ENCODE results near the gene TRMT112.

Gene TRMT112

DNA sequence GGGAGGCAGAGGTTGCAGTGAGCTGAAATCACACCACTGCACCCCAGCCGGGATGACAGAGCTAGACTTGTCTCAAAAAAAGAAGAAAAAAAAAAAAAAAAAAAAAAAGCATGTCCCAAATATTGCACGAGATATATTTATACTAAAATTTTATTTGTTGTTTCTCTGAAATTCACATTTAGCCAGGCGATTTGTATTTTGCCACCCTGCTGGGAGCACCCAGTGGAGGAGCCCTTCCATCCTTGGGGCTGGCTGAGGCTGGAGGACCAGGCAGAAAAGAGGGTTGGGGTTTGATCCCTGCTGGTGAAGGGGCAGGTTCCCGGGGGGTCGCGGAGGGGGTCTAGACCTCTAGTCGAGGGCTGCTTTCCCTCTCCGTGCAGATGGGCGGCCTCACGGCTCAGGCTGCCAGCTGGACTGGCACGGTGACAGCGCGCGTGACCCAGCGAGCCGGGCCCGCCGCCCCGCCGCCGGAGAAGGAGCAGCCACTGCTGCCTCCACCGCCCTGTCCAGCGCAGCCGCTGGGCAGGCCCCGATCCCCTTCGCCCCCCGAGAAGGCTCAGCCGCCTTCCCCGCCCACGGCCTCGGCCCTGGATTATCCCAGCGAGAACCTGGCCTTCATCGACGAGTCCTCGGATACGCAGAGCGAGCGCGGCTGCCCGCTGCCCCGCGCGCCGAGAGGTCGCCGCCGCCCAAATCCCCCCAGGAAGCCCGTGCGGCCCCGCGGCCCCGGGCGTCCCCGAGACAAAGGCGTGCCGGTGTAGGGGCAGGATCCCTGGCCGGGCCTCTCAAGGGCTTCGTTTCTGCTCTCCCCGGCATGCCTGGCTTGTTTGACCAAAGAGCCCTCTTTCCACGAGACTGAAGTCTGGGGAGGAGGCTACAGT is 18.2 kb downstream of the TRMT112 start:
- Histone ChIP-seq H3K4me3 (ENCODE audit: insufficient read length, low read depth) (peak overlapping the region; percentile 31), H3K9me3 (ENCODE audit: insufficient read depth, low read length) (no peaks in the 10 kb centered on the region), H3K9ac (ENCODE audit: insufficient read length, low read depth) (peak overlapping the region; percentile 76), H3K36me3 (ENCODE audit: insufficient read depth, insufficient read length, low read length) (no peaks in the 10 kb centered on the region), H3K27me3 (ENCODE audit: insufficient read depth, insufficient read length) (peaks cover 75% of the 10 kb centered on the region), H3K4me1 (ENCODE audit: insufficient read depth, insufficient read length) (peaks cover 17% of the 10 kb centered on the region)
- no peak for DNase-seq (ENCODE audit: low read depth, low spot score)
- TF ChIP-seq YY1 (IDR thresholded peaks at IDR 0.05; ENCODE audit: insufficient read depth, insufficient read length) (no peak), ZNF274 (IDR thresholded peaks at IDR 0.05; ENCODE audit: low read depth, low read length) (no peak), SUZ12 (IDR thresholded peaks at IDR 0.05; ENCODE audit: extremely low read depth, insufficient read depth, insufficient read length) (peak; percentile 38)

GRCh38 chr11:64297699-64298358 is 19.5 kb downstream of the TRMT112 start:
- no peak for DNase-seq (ENCODE audit: low read depth, low spot score)

GRCh38 chr11:64296830-64297698 is 20.3 kb downstream of the TRMT112 start:
- no peaks in the 10 kb centered on the region for H3K36me3 ChIP-seq (ENCODE audit: insufficient read depth, insufficient read length, low read length)
- no peak overlapping the region for H3K4me3 ChIP-seq (ENCODE audit: insufficient read length, low read depth)
- H3K4me1 ChIP-seq (ENCODE audit: insufficient read depth, insufficient read length), result peaks cover 14% of the 10 kb centered on the region
- no peaks in the 10 kb centered on the region for H3K9me3 ChIP-seq (ENCODE audit: insufficient read depth, low read length)
- TF ChIP-seq SUZ12 (IDR thresholded peaks at IDR 0.05; ENCODE audit: extremely low read depth, insufficient read depth, insufficient read length), result no peak
- TF ChIP-seq YY1 (IDR thresholded peaks at IDR 0.05; ENCODE audit: insufficient read depth, insufficient read length), result no peak
- TF ChIP-seq ZNF274 (IDR thresholded peaks at IDR 0.05; ENCODE audit: low read depth, low read length), result no peak
- H3K27me3 ChIP-seq (ENCODE audit: insufficient read depth, insufficient read length), result peaks cover 96% of the 10 kb centered on the region
- DNase-seq (ENCODE audit: low read depth, low spot score), result no peak
- no peak overlapping the region for H3K9ac ChIP-seq (ENCODE audit: insufficient read length, low read depth)

More at GRCh38 chr11:64297699-64298358, 19.5 kb downstream of the TRMT112 start:
- no peaks in the 10 kb centered on the region for H3K36me3 ChIP-seq (ENCODE audit: insufficient read depth, insufficient read length, low read length)
- peaks cover 89% of the 10 kb centered on the region for H3K27me3 ChIP-seq (ENCODE audit: insufficient read depth, insufficient read length)
- no peak overlapping the region for H3K9ac ChIP-seq (ENCODE audit: insufficient read length, low read depth)
- no peaks in the 10 kb centered on the region for H3K9me3 ChIP-seq (ENCODE audit: insufficient read depth, low read length)
- H3K4me1 ChIP-seq (ENCODE audit: insufficient read depth, insufficient read length), result peaks cover 11% of the 10 kb centered on the region
- no peak for TF ChIP-seq ZNF274 (IDR thresholded peaks at IDR 0.05; ENCODE audit: low read depth, low read length)
- no peak for TF ChIP-seq YY1 (IDR thresholded peaks at IDR 0.05; ENCODE audit: insufficient read depth, insufficient read length)
- TF ChIP-seq SUZ12 (IDR thresholded peaks at IDR 0.05; ENCODE audit: extremely low read depth, insufficient read depth, insufficient read length), result no peak
- H3K4me3 ChIP-seq (ENCODE audit: insufficient read length, low read depth), result no peak overlapping the region

- DNase-seq (ENCODE audit: low read depth, low spot score), result no peak
- Histone ChIP-seq H3K4me1 (ENCODE audit: insufficient read depth, insufficient read length) (peaks cover 18% of the 10 kb centered on the region), H3K4me3 (ENCODE audit: insufficient read length, low read depth) (no peak overlapping the region), H3K9me3 (ENCODE audit: insufficient read depth, low read length) (no peaks in the 10 kb centered on the region), H3K27me3 (ENCODE audit: insufficient read depth, insufficient read length) (peaks cover 97% of the 10 kb centered on the region), H3K9ac (ENCODE audit: insufficient read length, low read depth) (no peak overlapping the region), H3K36me3 (ENCODE audit: insufficient read depth, insufficient read length, low read length) (no peaks in the 10 kb centered on the region)
- TF ChIP-seq SUZ12 (IDR thresholded peaks at IDR 0.05; ENCODE audit: extremely low read depth, insufficient read depth, insufficient read length), result no peak
- no peak for TF ChIP-seq YY1 (IDR thresholded peaks at IDR 0.05; ENCODE audit: insufficient read depth, insufficient read length)
- no peak for TF ChIP-seq ZNF274 (IDR thresholded peaks at IDR 0.05; ENCODE audit: low read depth, low read length)
Observed at GRCh38 chr11:64296236-64296635, 21.1 kb downstream of the TRMT112 start.

DNA sequence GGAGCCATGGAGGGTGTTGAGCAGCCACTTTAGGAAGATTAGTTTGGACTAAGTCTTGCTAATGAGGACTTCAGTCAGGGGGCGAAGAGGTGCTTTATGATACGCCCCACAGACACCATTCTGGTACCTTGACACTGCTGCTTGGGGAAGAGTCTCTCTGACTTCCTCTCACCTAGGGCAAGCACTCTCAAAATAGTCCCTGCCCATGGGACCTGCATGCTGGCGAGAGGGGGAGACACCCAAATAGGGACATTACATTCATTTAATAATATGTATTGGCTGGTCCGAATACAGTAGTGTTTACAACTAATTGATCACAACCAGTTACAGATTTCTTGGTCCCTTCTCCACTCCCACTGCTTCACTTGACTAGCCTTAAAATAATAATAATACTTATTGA is 21.6 kb downstream of the TRMT112 start:
- no peak for TF ChIP-seq YY1 (IDR thresholded peaks at IDR 0.05; ENCODE audit: insufficient read depth, insufficient read length)
- no peak for TF ChIP-seq ZNF274 (IDR thresholded peaks at IDR 0.05; ENCODE audit: low read depth, low read length)
- TF ChIP-seq SUZ12 (IDR thresholded peaks at IDR 0.05; ENCODE audit: extremely low read depth, insufficient read depth, insufficient read length), result no peak
- H3K4me3 ChIP-seq (ENCODE audit: insufficient read length, low read depth), result no peak overlapping the region
- no peak overlapping the region for H3K9ac ChIP-seq (ENCODE audit: insufficient read length, low read depth)
- no peaks in the 10 kb centered on the region for H3K9me3 ChIP-seq (ENCODE audit: insufficient read depth, low read length)
- no peak for DNase-seq (ENCODE audit: low read depth, low spot score)
- peaks cover 100% of the 10 kb centered on the region for H3K27me3 ChIP-seq (ENCODE audit: insufficient read depth, insufficient read length)
- no peaks in the 10 kb centered on the region for H3K36me3 ChIP-seq (ENCODE audit: insufficient read depth, insufficient read length, low read length)
- peaks cover 18% of the 10 kb centered on the region for H3K4me1 ChIP-seq (ENCODE audit: insufficient read depth, insufficient read length)

- no peak for DNase-seq (ENCODE audit: low read depth, low spot score)
- no peak overlapping the region for H3K9ac ChIP-seq (ENCODE audit: insufficient read length, low read depth)
- no peak for TF ChIP-seq YY1 (IDR thresholded peaks at IDR 0.05; ENCODE audit: insufficient read depth, insufficient read length)
- TF ChIP-seq ZNF274 (IDR thresholded peaks at IDR 0.05; ENCODE audit: low read depth, low read length), result no peak
- TF ChIP-seq SUZ12 (IDR thresholded peaks at IDR 0.05; ENCODE audit: extremely low read depth, insufficient read depth, insufficient read length), result no peak
- no peaks in the 10 kb centered on the region for H3K9me3 ChIP-seq (ENCODE audit: insufficient read depth, low read length)
- H3K27me3 ChIP-seq (ENCODE audit: insufficient read depth, insufficient read length), result peaks cover 100% of the 10 kb centered on the region
- H3K4me1 ChIP-seq (ENCODE audit: insufficient read depth, insufficient read length), result peaks cover 8% of the 10 kb centered on the region
- H3K4me3 ChIP-seq (ENCODE audit: insufficient read length, low read depth), result no peak overlapping the region
- H3K36me3 ChIP-seq (ENCODE audit: insufficient read depth, insufficient read length, low read length), result peaks cover 2% of the 10 kb centered on the region
Observed at GRCh38 chr11:64294774-64295173, 22.6 kb downstream of the TRMT112 start.

Measured in NT2/D1 (cell line).